GM18517 (cell line): ENCODE measurements around the gene KCNA2.
A peak's percentile ranks its signal among the peaks of the same experiment; 100 is the strongest.

Experiments used
- ATAC-seq: cut with Tn5 transposase; IDR thresholded peaks from one replicate; pipeline ENCODE4 v1.9.1; 2021; ENCODE audit warnings: mild to moderate bottlenecking, moderate library complexity; ENCODE audit not compliant: unreplicated experiment

The KCNA2 gene

GRCh38 chr1:110605901-110606656 lies at the start of gene KCNA2:
Gene KCNA2, minus strand, starts transcription at chr1:110606358. Its CDS starts 1,576 bp downstream, at chr1:110604782.
- ATAC-seq: no peak

- no peak for ATAC-seq
Observed at GRCh38 chr1:110650609-110651008, 44.5 kb upstream of the KCNA2 start.

GRCh38 chr1:110648417-110648816 lies 42.3 kb upstream of the KCNA2 start:
- no peak for ATAC-seq

- no peak for ATAC-seq
Observed at GRCh38 chr1:110647254-110647891, 41.2 kb upstream of the KCNA2 start.

- no peak for ATAC-seq
Observed at GRCh38 chr1:110645821-110646735, 39.9 kb upstream of the KCNA2 start.

GRCh38 chr1:110645211-110645610 lies 39.1 kb upstream of the KCNA2 start:
- no peak for ATAC-seq

- no peak for ATAC-seq
Observed at GRCh38 chr1:110643879-110644472, 37.8 kb upstream of the KCNA2 start.

- no peak for ATAC-seq
Observed at GRCh38 chr1:110639724-110640386, 33.7 kb upstream of the KCNA2 start.

- no peak for ATAC-seq
Observed at GRCh38 chr1:110638556-110638955, 32.4 kb upstream of the KCNA2 start.

GRCh38 chr1:110638058-110638457 lies 31.9 kb upstream of the KCNA2 start:
- no peak for ATAC-seq

GRCh38 chr1:110637475-110637874 lies 31.3 kb upstream of the KCNA2 start:
- ATAC-seq: no peak

- no peak for ATAC-seq
Observed at GRCh38 chr1:110636149-110636935, 30.2 kb upstream of the KCNA2 start.

- ATAC-seq: no peak
Observed at GRCh38 chr1:110635434-110635833, 29.3 kb upstream of the KCNA2 start.

GRCh38 chr1:110634455-110635311 lies 28.5 kb upstream of the KCNA2 start:
- peak; percentile 66 for ATAC-seq

- no peak for ATAC-seq
Observed at GRCh38 chr1:110634086-110634454, 27.9 kb upstream of the KCNA2 start.

GRCh38 chr1:110633646-110634030 lies 27.5 kb upstream of the KCNA2 start:
- ATAC-seq: no peak

GRCh38 chr1:110631836-110632620 lies 25.9 kb upstream of the KCNA2 start:
- no peak for ATAC-seq
